Superior temporal gyrus (tissue), 1 donor: ENCODE data around the gene PLCB1.
"Not testable (repeated sequence)": the region's sequence is repeated elsewhere in the genome, so short reads cannot be mapped to it uniquely, and the experiment has no call there.

Experiments
- DNase-seq: peaks from one replicate; pipeline ENCODE4 v3.0.0-alpha.2; 2016; ENCODE audit errors: extremely low spot score

PLCB1 gene

GRCh38 chr20:8542110-8542486, 410.0 kb downstream of the PLCB1 start:
- no peak for DNase-seq

DNA sequence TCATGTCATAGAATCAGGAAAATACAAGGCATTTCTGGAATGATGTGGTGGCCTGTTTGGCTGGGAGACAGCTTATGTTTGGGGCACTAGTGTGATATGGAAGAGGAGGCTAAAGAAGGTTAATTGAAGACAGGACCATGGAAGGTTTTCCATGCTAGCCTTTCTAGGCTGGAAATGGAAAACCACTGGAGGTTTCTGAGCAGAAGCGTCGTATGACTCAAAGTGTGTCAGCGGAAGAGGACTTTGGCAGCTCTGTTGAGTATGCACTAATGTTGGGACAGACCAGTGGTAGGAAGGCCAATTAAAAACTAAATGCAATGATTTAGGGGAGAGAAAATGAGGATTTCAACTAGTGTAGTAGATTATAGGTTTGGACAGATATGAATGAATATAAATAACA, 413.1 kb downstream of the PLCB1 start:
- peak; percentile 63 for DNase-seq

- no peak for DNase-seq
Measured at GRCh38 chr20:8547035-8547650, 415.1 kb downstream of the PLCB1 start.

GRCh38 chr20:8547968-8548588, 416.0 kb downstream of the PLCB1 start:
- no peak for DNase-seq

GRCh38 chr20:8549192-8549591, 417.1 kb downstream of the PLCB1 start:
- no peak for DNase-seq

GRCh38 chr20:8557711-8558110, 425.6 kb downstream of the PLCB1 start:
- DNase-seq, result no peak

- DNase-seq, result peak; percentile 72
Measured at GRCh38 chr20:8562356-8562755, 430.3 kb downstream of the PLCB1 start.

- no peak for DNase-seq
Measured at GRCh38 chr20:8568075-8568474, 436.0 kb downstream of the PLCB1 start.

- DNase-seq, result no peak
Measured at GRCh38 chr20:8569766-8570165, 437.7 kb downstream of the PLCB1 start.

GRCh38 chr20:8571611-8572010, 439.5 kb downstream of the PLCB1 start:
- no peak for DNase-seq

DNA sequence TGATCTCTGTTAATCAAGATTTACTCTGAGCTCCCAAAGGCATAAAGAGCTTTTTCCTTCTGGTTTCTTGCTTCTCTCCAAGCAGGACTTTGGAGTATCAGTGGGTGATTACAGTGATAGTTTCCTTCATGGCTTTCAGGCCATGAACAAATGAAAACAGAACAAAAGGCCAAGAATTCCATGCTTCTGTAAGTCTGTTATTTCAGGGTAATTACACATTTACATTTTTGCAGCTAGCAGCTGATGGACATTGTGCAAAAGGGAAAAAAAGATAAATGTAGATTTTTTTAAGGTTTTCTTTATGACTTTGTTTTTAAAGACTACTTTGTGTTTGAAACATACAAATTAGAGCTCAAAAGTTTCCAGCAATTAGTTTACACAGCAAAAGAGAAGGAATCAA, 441.6 kb downstream of the PLCB1 start:
- no peak for DNase-seq

- DNase-seq, result no peak
Measured at GRCh38 chr20:8575114-8575513, 443.0 kb downstream of the PLCB1 start.

DNA sequence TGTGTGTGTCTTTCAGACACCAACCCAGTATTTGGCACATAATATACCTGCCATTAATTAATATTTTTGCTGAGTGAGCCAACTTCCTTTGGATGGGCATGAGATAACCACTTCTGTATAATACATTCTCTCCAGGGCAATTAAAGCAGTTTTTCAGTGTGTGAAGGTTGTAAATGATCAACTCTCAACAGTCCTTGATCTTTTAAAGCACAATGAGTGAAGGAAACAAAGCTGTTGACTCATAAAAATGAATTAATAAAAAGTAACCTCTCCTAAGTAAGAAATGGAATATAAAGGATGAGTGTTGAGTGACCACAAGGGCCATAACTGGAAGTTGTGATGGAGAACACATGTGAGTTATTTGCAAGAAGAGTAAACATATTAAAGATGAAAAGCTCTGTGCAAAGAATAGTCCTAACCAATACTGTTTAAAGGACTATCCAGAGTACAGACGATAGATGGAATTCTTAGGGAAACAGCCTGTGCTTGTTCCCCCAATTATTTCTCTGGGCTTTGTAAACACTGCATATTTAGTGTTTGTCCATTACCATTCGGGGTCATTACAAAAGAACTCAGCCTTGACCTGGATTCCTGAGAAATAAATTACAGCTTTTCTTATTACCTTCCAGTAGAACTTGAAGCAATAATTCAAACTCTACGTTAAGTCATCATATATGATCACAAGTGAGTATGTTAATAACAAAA, 446.2 kb downstream of the PLCB1 start:
- DNase-seq, result no peak

DNA sequence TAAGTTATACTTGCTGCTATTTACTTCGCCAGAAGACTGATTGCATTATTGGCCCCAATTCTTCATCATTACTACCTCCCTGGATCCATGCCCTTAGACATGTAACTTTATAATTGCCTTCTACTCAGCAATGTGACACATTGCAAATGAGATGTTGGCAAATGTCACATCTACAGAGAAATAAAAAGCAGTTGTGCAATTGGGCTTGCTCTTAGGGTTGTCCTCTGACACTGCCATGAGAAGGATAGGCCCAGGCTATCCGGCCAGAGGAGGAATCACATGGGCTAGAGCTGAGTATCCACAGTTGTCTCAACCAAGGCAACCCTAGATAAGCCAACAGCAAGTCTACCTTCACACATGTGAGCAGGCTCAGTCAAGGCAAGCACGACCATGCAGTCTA, 447.0 kb downstream of the PLCB1 start:
- no peak for DNase-seq

- DNase-seq, result no peak
Measured at GRCh38 chr20:8581446-8582183, 449.5 kb downstream of the PLCB1 start.

GRCh38 chr20:8583012-8583565, 451.0 kb downstream of the PLCB1 start:
- no peak for DNase-seq

GRCh38 chr20:8583566-8584043, 451.5 kb downstream of the PLCB1 start:
- peak; percentile 41 for DNase-seq

GRCh38 chr20:8587251-8587650, 455.2 kb downstream of the PLCB1 start:
- DNase-seq, result no peak

- DNase-seq, result no peak
Measured at GRCh38 chr20:8587810-8588209, 455.7 kb downstream of the PLCB1 start.

DNA sequence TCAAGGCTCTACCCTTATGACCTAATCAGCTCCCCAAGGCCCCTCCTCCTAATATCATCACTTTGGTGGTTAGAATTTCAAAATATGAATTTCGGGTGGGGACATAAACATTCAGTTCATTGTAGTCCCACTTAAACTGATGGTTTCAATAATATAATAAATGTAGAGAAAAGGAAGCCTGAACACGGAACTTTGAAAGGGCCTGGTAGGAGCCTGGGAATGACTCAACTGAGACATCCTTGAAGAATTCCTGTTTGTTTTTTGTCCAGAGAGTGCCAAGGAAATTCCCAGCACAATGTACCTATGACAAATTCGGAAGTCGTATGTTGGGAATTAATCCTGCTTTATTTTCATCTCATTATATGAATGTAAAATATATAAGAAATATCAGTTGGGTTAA, 457.9 kb downstream of the PLCB1 start:
- DNase-seq, result no peak

DNA sequence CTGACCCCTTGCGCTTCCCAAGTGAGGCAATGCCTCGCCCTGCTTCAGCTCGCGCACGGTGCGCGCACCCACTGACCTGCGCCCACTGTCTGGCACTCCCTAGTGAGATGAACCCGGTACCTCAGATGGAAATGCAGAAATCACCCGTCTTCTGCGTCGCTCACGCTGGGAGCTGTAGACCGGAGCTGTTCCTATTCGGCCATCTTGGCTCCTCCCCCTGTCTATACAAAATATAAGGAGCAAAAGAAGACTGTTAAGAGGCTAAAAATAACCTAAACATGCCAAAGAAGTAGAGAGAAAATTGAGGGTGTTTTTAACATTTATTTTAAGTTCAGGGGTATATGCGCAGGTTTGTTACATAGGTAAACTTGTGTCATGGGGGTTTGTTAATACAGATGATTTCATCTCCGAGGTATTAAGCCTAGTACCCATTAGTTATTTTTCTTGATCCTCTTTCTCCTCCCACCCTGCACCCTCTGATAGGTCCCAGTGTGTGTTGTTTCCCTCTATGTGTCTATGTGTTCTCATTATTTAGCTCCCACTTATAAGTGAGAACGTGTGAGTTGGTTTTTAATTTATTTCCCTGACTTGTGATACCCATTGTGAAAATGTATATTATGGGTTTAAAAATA, 469.0 kb downstream of the PLCB1 start:
- not testable (repeated sequence) for DNase-seq

GRCh38 chr20:8601542-8601912, 469.5 kb downstream of the PLCB1 start:
- DNase-seq, result no peak
